Stimulated activated CD4-positive, alpha-beta T cell treated with anti-CD3 and anti-CD28 coated beads, Interleukin-4, amount 100 ng/mL, for 48 hours (primary cell): Measurements from ENCODE around the gene MACROD2.
"Not testable (repeated sequence)": the region's sequence is repeated elsewhere in the genome, so short reads cannot be mapped to it uniquely, and the experiment has no call there.

Experiments used
- DNase-seq, 2 donors: peaks; one replicate each; pipeline ENCODE4 v3.0.0-alpha.2; 2020; ENCODE audit warnings: low read depth in 2 of 2

MACROD2 gene

GRCh38 chr20:15942130-15942529 lies 1946.8 kb downstream of the MACROD2 start:
- DNase-seq: no peak

GRCh38 chr20:15945289-15945688 lies 1950.0 kb downstream of the MACROD2 start:
- no peak for DNase-seq

GRCh38 chr20:15949391-15949790 lies 1954.1 kb downstream of the MACROD2 start:
- DNase-seq: no peak

DNA sequence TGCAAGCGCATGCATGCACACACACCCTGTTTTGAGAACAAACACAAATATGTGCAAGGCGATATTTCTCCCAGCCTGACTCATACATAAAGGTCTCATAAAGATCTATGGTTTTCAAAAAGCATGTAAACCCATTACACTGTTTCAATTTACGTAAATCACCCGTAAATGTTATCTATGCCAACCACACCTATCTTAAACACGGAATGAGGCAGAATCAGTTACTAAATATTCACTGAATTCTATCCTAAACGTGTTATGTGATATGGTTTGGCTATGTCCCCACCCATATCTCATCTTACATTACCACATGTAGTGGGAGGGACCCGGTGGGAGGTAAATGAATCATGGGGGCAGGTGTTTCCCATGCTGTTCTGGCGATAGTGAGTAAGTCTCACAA lies 1956.3 kb downstream of the MACROD2 start:
- DNase-seq: no peak

DNA sequence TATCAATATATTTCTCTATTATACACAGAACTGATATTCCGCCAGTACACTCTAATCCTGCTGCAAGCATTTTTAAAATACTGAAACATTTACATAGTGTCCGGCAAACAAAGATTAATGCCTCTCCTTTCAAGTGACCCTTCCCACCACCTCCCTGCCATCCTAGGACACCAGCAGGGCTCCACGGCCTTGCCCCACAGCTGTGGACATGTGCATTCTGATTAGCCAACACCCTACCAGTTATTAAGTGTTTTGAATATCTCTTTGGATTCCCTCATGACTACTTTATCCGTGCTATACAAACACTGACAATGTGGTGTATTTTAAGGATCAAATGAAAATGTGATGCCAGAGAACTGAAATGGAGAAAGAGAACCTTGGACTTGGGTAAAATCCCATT lies 1962.8 kb downstream of the MACROD2 start:
- no peak for DNase-seq

DNA sequence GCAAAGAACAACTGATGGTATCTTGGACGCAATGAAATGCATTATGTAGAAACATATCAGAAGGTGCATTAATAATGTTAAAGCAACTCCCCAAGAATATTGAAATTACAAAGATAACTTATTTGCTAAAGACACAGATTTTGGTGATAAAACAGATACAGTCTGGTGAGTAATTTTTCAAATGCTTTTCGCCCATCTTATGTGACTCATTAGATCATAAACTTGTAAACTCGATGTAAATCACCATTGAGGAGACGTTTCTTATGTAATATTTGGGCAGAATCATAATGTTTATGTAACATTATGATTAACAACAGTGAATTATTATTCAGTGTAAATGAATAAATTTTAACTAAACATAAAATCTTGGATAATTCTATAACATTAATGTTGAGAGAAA lies 1969.8 kb downstream of the MACROD2 start:
- DNase-seq: no peak

- no peak for DNase-seq
Measured at GRCh38 chr20:15967334-15967733, 1972.0 kb downstream of the MACROD2 start.

DNA sequence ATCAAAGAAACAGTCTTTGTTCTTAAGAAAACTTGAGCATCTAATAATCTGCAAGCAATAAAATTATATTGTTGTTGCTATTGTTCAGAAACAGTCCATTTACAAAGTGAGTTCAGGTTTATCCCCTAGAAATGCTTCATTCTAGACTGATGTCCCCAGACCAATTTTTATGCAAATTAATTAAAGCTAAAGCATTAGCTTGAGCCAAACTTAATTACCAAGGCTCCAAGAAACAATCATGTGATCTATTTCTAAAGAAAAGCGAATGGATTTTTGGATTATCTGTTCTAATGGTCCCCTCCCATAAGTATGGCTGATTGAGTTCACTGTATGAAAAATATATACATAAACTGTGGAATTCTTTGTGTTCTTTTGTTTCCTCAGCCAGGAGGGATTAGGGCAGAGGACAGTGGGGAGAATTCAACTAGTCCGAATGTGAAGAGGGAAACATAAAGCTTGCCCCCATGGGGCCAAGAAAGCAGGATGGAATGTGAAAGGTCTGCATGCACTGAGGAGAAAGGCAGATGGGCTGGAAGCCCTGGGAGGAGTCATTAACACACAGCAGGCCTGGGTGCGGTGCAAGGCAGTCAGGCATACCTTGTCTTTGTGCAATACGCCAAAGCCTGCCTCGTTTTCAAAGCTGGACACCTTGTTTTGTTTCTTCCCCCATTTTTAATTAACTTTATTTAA lies 1980.9 kb downstream of the MACROD2 start:
- no peak for DNase-seq

- no peak for DNase-seq
Measured at GRCh38 chr20:15977026-15977425, 1981.7 kb downstream of the MACROD2 start.

DNA sequence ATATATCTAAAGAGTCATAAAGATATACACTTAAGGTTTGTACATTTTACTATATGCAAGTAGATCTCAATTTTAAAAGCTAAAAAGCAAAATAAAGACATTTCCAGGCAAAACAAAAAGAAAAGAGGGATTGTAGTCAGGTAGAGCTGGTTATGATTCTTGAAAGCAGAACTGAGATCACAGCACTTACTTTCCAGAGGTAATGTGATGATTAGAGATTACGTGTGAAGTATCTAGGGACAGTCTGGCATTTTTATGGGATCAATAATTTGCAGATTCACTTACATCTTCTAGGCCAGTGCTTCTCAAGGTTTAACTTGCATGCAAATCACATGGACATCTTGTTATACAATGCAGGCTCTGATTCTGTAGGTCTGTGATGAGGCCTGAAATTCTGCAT lies 1982.4 kb downstream of the MACROD2 start:
- no peak for DNase-seq

- DNase-seq: not testable (repeated sequence)
Measured at GRCh38 chr20:15985494-15986368, 1990.4 kb downstream of the MACROD2 start.

GRCh38 chr20:15986690-15987089 lies 1991.4 kb downstream of the MACROD2 start:
- no peak for DNase-seq

GRCh38 chr20:15991279-15991678 lies 1996.0 kb downstream of the MACROD2 start:
- DNase-seq: no peak

- no peak for DNase-seq
Measured at GRCh38 chr20:15992564-15992963, 1997.2 kb downstream of the MACROD2 start.

DNA sequence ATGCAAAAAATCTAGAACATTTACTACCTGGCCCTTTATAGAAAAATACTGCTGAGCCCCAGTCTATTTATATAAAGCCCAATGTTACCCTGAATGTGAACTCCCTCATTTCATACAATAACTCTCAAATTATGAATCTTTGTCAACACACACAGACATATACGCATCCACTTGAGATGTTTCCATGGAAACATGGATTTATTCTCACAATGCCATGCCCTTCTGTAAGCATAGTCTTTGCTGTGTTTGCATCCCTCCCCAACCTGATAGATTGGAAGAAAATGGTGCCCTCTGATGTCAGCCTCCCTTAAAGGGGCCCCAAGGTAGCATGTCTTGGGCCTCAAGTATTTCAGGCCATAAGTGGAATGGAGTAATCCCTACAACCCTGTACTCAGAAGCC lies 2004.8 kb downstream of the MACROD2 start:
- no peak for DNase-seq

- DNase-seq: no peak
Measured at GRCh38 chr20:16001286-16001685, 2006.0 kb downstream of the MACROD2 start.

DNA sequence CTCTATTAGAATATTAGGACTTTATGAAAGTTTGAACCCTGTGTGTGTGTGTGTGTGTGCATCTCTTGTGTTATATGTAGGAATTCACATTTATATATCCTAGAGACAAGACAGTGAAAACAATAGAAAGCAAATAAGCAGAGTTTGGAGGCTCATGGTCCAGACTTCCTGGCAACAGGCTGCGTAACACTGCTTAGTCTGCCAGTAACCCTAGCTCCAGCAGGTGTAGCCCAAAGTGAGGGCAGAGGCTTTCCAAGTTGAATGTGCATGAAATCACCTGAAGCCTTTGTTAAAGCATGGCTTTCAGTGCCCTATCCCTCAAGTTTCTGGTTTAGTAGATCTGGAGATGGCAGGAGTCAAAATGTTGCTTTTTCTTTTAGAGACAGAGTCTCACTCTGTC lies 2008.0 kb downstream of the MACROD2 start:
- DNase-seq: no peak

GRCh38 chr20:16004108-16004854 lies 2009.0 kb downstream of the MACROD2 start:
- DNase-seq: no peak

GRCh38 chr20:16005021-16005914 lies 2010.0 kb downstream of the MACROD2 start:
- no peak for DNase-seq

DNA sequence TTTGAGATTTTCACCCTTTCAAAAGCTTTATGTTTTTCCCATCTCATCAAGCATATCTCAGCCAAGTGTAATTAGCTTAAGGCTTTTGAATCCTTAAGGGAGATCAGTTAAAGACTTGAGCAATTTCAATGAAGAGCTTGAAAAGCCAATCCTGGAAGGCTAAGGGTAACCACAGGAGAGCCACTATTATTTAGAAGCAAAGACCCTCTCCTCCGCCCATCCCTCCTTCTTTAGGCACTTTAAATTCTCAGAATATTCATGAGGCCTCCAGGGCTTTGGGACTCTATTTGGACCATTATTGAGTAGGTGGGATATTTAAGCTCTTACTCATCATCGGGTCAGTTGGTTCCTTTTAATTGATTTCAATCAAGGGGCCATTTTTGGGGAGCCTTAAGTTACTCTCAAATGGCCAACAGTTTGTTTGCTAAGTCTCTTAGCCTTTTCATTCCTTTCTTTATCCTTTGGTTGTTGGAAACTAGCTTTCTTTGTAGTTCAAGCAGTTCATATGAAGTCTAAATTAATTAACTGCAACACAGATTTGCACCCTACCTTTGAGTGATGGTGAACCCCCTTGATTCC lies 2010.7 kb downstream of the MACROD2 start:
- no peak for DNase-seq

DNA sequence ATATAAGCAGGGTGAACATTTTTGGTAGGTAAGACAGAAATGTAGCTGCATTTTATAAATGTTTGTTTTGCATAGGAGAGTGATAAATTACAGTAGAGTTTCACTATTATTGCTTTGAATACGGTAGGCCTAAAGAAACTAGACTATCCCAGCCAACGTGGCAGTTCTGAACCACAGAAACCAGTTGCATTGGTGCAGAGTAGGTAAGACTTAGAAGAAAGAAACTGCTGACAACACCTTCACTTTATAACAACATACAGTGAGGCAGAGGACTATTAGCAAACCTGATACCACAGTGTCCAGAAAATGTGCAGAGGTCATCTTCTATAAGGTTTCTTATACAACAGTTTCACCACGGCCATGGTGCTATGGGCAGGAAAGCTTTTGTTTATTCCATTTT lies 2011.8 kb downstream of the MACROD2 start:
- no peak for DNase-seq
